Central memory CD8-positive, alpha-beta T cell (primary cell): Measurements from ENCODE around the gene NEURL1B.
A peak's percentile ranks its signal among the peaks of the same experiment; 100 is the strongest.
"Not testable (repeated sequence)": the region's sequence is repeated elsewhere in the genome, so short reads cannot be mapped to it uniquely, and the experiment has no call there.

Experiments
- ATAC-seq: fragments of 150-1000 bp; cut with Tn5 transposase; replicated peaks from 2 replicates; pipeline ENCODE4 v1.10.0; 2022; ENCODE audit warnings: mild to moderate bottlenecking, moderate FRiP score, moderate number of reproducible peaks; ENCODE audit not compliant: poor library complexity, severe bottlenecking; ENCODE audit errors: extremely low read depth
- DNase-seq, 2 donors: peaks; one replicate each; pipeline ENCODE4 v3.0.0; 2021; ENCODE audit warnings: low spot score in 2 of 2
- H3K27ac Mint-ChIP-seq: one replicate; pipeline ENCODE4 v1.8.0; 2022; ENCODE audit warnings: low read depth, mild to moderate bottlenecking, moderate library complexity, mixed read lengths
- H3K27me3 Mint-ChIP-seq: one replicate; pipeline ENCODE4 v1.8.0; 2022; ENCODE audit warnings: mixed read lengths
- H3K36me3 Mint-ChIP-seq: one replicate; pipeline ENCODE4 v1.8.0; 2022; ENCODE audit warnings: mild to moderate bottlenecking, moderate library complexity, mixed read lengths; ENCODE audit not compliant: insufficient read depth
- H3K4me1 Mint-ChIP-seq: one replicate; pipeline ENCODE4 v1.8.0; 2022; ENCODE audit warnings: mixed read lengths
- H3K4me3 Mint-ChIP-seq: one replicate; pipeline ENCODE4 v1.8.0; 2022; ENCODE audit warnings: mild to moderate bottlenecking, moderate library complexity, mixed read lengths
- H3K9me3 Mint-ChIP-seq: one replicate; pipeline ENCODE4 v1.8.0; 2022; ENCODE audit warnings: mixed read lengths

NEURL1B gene

GRCh38 chr5:172707285-172708182 lies 66.5 kb downstream of the NEURL1B start:
- DNase-seq = no peak
- Mint-ChIP-seq H3K9me3 (no peaks in the 10 kb centered on the region), H3K36me3 (no peaks in the 10 kb centered on the region), H3K27me3 (peaks cover 74% of the 10 kb centered on the region), H3K4me3 (no peak overlapping the region), H3K4me1 (no peaks in the 10 kb centered on the region), H3K27ac (no peak overlapping the region)
- no peak for ATAC-seq

- H3K9me3 Mint-ChIP-seq = no peaks in the 10 kb centered on the region
- no peak overlapping the region for H3K27ac Mint-ChIP-seq
- no peaks in the 10 kb centered on the region for H3K4me1 Mint-ChIP-seq
- no peak for ATAC-seq
- peaks cover 75% of the 10 kb centered on the region for H3K27me3 Mint-ChIP-seq
- DNase-seq = no peak
- no peaks in the 10 kb centered on the region for H3K36me3 Mint-ChIP-seq
- H3K4me3 Mint-ChIP-seq = no peak overlapping the region
Measured at GRCh38 chr5:172708183-172708505, 67.1 kb downstream of the NEURL1B start.

GRCh38 chr5:172710676-172711075 lies 69.6 kb downstream of the NEURL1B start:
- Mint-ChIP-seq H3K36me3 (no peaks in the 10 kb centered on the region), H3K4me1 (no peaks in the 10 kb centered on the region)

GRCh38 chr5:172711321-172711861 lies 70.3 kb downstream of the NEURL1B start:
- H3K9me3 Mint-ChIP-seq, DNase-seq, ATAC-seq, H3K27ac Mint-ChIP-seq, H3K4me1 Mint-ChIP-seq, H3K36me3 Mint-ChIP-seq, H3K4me3 Mint-ChIP-seq: not testable (repeated sequence)
- peaks cover 53% of the 10 kb centered on the region for H3K27me3 Mint-ChIP-seq

More at GRCh38 chr5:172710676-172711075, 69.6 kb downstream of the NEURL1B start:
- Mint-ChIP-seq H3K4me3 (no peak overlapping the region), H3K27ac (no peak overlapping the region), H3K9me3 (no peaks in the 10 kb centered on the region), H3K27me3 (peaks cover 60% of the 10 kb centered on the region)
- DNase-seq (no peak), ATAC-seq (no peak)

- Mint-ChIP-seq H3K27ac (no peak overlapping the region), H3K27me3 (peaks cover 41% of the 10 kb centered on the region), H3K9me3 (no peaks in the 10 kb centered on the region), H3K36me3 (no peaks in the 10 kb centered on the region), H3K4me3 (peak overlapping the region; percentile 59), H3K4me1 (peaks cover 6% of the 10 kb centered on the region)
- DNase-seq (no peak), ATAC-seq (no peak)
Measured at GRCh38 chr5:172712610-172713009, 71.5 kb downstream of the NEURL1B start.

- no peaks in the 10 kb centered on the region for H3K9me3 Mint-ChIP-seq
- H3K27me3 Mint-ChIP-seq = peaks cover 34% of the 10 kb centered on the region
- H3K27ac Mint-ChIP-seq = no peak overlapping the region
- H3K36me3 Mint-ChIP-seq = no peaks in the 10 kb centered on the region
- DNase-seq (peak; percentile 49 to 78), ATAC-seq (no peak)
- H3K4me1 Mint-ChIP-seq = peaks cover 6% of the 10 kb centered on the region
- H3K4me3 Mint-ChIP-seq = peak overlapping the region; percentile 59
Measured at GRCh38 chr5:172713113-172713808, 72.2 kb downstream of the NEURL1B start.

GRCh38 chr5:172713809-172714490 lies 72.9 kb downstream of the NEURL1B start:
- H3K36me3 Mint-ChIP-seq = no peaks in the 10 kb centered on the region
- H3K27me3 Mint-ChIP-seq = peaks cover 29% of the 10 kb centered on the region
- H3K9me3 Mint-ChIP-seq = no peaks in the 10 kb centered on the region
- no peak overlapping the region for H3K27ac Mint-ChIP-seq
- peaks cover 6% of the 10 kb centered on the region for H3K4me1 Mint-ChIP-seq
- ATAC-seq (no peak), DNase-seq (no peak)
- no peak overlapping the region for H3K4me3 Mint-ChIP-seq

GRCh38 chr5:172714491-172715420 lies 73.7 kb downstream of the NEURL1B start:
- peak; percentile 70 for ATAC-seq
- H3K4me1 Mint-ChIP-seq = peaks cover 6% of the 10 kb centered on the region
- no peak overlapping the region for H3K4me3 Mint-ChIP-seq
- H3K27ac Mint-ChIP-seq = no peak overlapping the region
- no peaks in the 10 kb centered on the region for H3K36me3 Mint-ChIP-seq
- H3K9me3 Mint-ChIP-seq = no peaks in the 10 kb centered on the region
- peak; percentile 48 to 63 for DNase-seq
- H3K27me3 Mint-ChIP-seq = peaks cover 29% of the 10 kb centered on the region

- no peak overlapping the region for H3K4me3 Mint-ChIP-seq
- no peaks in the 10 kb centered on the region for H3K36me3 Mint-ChIP-seq
- ATAC-seq = no peak
- DNase-seq = no peak
- H3K9me3 Mint-ChIP-seq = no peaks in the 10 kb centered on the region
- H3K4me1 Mint-ChIP-seq = peaks cover 6% of the 10 kb centered on the region
- H3K27me3 Mint-ChIP-seq = peaks cover 28% of the 10 kb centered on the region
- no peak overlapping the region for H3K27ac Mint-ChIP-seq
Measured at GRCh38 chr5:172715421-172715780, 74.3 kb downstream of the NEURL1B start.

GRCh38 chr5:172715931-172716682 lies 75.0 kb downstream of the NEURL1B start:
- ATAC-seq (no peak), DNase-seq (no peak)
- no peak overlapping the region for H3K27ac Mint-ChIP-seq
- H3K9me3 Mint-ChIP-seq = no peaks in the 10 kb centered on the region
- H3K4me1 Mint-ChIP-seq = peaks cover 6% of the 10 kb centered on the region
- H3K36me3 Mint-ChIP-seq = no peaks in the 10 kb centered on the region
- H3K4me3 Mint-ChIP-seq = no peak overlapping the region
- peaks cover 21% of the 10 kb centered on the region for H3K27me3 Mint-ChIP-seq

- no peak overlapping the region for H3K4me3 Mint-ChIP-seq
- H3K4me1 Mint-ChIP-seq = peaks cover 12% of the 10 kb centered on the region
- peak; percentile 74 to 86 for DNase-seq
- H3K27ac Mint-ChIP-seq = peak overlapping the region; percentile 63
- ATAC-seq = peak; percentile 81
- no peaks in the 10 kb centered on the region for H3K9me3 Mint-ChIP-seq
- peaks cover 13% of the 10 kb centered on the region for H3K27me3 Mint-ChIP-seq
- no peaks in the 10 kb centered on the region for H3K36me3 Mint-ChIP-seq
Measured at GRCh38 chr5:172716796-172717313, 75.8 kb downstream of the NEURL1B start.
